GM19025 (cell line): ENCODE results near the gene YEATS2.

Experiments
- ATAC-seq: cut with Tn5 transposase; IDR thresholded peaks from one replicate; pipeline ENCODE4 v1.9.1; 2021; ENCODE audit warnings: mild to moderate bottlenecking, low read depth, moderate library complexity; ENCODE audit not compliant: unreplicated experiment

Gene YEATS2

GRCh38 chr3:183809270-183809669, 111.7 kb downstream of the YEATS2 start:
- no peak for ATAC-seq

- ATAC-seq, result no peak
These were observed 113.3 kb downstream of the YEATS2 start for GRCh38 chr3:183810643-183811594.

GRCh38 chr3:183811638-183812037, 114.0 kb downstream of the YEATS2 start:
- no peak for ATAC-seq

DNA sequence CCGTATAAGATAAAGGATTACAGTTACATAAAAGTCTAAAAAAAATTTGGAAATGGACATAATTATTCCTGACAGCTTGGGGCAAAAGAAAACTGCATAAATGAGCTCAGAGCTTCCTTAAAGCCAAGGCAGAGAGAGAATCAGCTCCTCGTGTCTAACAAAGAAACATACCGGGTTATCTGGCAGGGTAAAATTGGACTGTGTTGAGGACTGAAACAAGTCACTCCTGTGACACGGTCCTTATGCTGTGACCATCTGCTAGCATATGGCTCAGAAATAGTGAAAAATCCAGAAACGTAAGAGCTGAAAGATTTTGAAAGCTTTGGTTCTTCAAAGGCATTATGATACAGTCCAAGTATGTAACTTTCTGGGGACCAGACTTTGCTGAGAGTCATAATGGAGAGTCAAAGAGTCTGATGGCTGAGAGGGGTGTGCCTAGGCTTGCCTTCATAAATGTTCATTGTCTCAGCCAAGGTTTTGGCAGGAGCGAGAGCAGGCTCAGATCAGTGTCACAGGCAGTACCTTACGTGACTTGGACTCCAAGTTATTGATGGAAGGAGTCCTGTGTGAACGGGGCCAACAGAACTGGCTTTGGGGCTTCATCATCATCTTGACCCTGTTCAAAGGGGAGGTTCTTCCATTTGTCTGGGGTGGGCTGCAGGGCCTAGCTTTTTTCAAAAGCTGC, 115.3 kb downstream of the YEATS2 start:
- ATAC-seq, result no peak

- ATAC-seq, result no peak
These were observed 116.6 kb downstream of the YEATS2 start for GRCh38 chr3:183814240-183814639.

GRCh38 chr3:183815563-183815940, 118.0 kb downstream of the YEATS2 start:
- ATAC-seq, result no peak

DNA sequence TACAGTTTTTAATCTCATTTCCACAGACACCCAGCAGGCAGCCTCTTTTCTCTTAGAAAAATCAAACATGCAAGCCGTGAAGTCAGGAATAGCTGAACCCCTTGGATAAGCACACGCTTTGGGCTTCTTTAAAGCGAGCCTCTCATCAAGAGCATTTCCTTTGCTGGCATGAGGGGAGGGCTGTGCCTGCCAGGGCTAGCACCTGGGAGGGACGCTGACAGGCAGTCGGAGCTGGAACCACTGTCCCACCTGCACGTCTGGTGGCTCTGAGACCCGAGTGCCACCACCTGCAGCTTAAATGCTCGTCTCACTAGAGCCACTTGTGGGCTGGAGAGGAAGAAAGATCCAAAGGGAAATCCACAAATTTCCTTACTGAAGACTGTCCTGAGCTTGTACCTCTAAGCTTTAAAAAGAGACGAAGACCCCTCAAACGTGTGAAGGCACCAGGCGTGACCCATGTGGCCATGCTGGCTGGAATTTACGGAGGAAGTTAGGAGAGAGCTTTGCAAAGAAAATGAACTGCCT, 118.4 kb downstream of the YEATS2 start:
- no peak for ATAC-seq

DNA sequence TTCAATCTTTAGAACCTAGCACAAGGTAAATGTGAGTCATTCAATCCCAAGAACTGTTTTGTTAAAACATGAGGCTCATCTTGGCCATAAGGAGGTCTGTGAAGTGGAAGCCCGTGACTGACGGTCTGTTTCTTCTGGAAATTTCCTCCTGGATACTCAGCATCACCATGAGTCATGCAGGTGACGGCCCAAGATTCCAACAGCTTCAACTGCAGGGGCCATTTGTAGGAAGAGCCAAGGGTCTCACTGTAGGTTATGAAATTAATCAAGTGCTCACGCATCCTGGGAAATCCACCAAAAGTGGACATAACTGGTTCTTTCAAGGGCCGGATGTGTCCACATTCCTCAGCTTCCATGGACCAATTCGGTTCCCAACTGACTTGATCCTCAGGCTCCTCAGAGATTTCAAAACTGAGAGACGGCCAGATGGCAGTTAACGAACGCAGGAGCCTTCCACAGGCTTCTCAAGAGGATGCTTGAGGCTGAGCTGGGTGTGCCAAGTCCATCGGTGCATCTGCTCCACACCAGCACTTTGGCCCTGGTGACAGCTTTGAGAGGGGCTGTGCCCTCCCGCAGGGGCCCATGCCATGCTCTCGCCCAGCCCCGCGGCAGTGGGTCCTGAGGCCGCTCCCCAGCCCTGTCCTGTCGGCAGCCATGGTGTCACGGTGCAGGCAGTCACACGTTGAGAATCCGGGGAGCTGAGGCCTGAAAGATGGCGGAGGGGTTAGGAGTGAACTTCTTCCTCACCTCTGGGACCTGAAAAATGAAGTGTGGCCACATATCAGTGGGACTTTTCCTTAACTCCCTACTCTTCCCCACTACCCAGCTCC, 119.3 kb downstream of the YEATS2 start:
- no peak for ATAC-seq

- no peak for ATAC-seq
These were observed 120.0 kb downstream of the YEATS2 start for GRCh38 chr3:183817639-183818038.

DNA sequence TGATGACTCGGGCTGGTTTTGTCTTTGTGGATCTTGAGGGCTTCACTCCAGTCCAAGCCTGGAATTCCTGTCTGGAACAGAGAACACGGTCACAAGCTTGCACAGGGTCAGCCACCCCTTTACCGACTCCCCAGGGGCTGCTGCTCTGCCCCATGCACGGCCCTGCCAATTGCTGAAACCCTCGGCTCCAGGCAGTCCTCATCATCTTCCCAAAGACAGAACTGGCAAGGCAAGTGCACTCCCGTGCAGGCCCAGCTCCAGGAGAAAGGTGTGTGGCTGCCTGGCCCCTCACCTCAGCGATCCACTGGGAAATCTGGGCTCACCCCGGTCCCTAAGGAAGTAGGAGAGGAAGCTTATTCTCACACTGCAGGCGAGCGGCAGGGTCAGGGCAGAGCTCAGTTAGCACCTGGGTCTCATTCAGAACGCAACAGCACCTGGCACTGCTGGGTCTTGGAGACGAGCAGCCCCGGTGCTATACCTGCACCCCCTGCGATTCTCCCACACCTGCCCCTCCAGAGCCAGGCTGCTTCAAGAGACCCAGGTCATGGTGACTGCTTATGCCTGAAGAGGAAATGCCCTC, 120.5 kb downstream of the YEATS2 start:
- ATAC-seq, result no peak

DNA sequence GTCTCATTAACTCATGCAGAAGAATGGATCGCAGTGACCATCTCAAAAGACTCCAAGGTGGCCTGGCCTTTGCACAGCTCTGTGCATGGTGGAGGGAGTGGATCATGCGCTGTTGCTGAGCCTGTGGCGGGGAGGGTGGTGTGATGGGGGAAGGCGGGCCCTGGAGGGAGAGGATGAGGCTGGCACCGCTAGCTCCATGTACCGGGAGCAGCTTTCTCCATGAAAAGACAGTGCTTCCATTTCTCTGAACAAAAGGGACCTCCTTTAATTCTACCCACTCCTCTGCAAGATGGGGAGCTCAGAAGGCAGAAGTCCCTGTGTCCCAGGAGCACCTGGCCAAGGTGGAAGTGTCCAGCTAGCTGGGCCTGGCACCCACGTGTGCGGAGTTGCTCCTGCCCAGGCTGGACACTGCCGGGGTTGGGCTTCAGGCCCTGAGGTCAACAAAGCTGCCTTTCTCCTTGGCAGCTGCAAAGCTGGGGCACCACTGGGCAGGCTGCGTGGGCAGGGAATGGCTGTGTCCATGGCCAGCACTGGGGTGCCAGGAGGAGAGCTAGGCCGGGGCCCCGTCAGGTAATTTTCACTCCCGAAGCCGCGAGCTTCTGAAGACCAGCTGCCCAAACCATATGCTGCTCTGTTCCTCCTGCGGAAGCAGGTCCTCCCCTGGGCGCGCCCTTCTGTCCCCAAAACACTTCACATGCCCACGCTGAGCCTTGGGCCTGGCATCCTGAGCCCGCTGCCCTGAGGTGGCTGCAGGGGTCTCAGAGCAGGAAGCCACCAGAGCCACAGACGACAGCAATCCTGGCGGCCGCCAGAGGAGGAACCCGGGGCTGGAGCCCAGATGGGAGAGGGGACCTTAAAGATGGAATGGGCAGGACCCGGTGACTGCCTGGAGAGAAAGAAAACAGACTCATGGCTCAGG, 121.4 kb downstream of the YEATS2 start:
- no peak for ATAC-seq

- no peak for ATAC-seq
These were observed 122.2 kb downstream of the YEATS2 start for GRCh38 chr3:183819831-183820230.

GRCh38 chr3:183822631-183823030, 125.0 kb downstream of the YEATS2 start:
- no peak for ATAC-seq

DNA sequence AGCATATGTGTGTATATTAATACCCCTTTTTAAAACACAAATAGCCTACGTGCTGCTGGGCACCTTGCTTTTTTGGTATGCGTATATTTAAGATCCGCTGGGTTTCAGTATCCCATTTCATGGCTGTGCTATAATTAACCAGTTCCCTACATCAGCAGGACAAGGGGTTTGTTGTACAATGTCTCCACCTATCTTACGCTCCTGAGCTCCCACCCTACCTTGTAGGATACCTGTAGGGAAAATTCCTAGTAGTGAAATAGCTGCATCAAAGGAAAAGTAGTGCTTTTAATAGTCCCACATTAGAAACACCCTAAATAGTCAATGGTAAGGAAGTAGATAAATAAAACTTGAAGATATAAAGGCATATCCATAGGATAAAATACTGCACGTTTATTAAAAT, 126.4 kb downstream of the YEATS2 start:
- no peak for ATAC-seq

DNA sequence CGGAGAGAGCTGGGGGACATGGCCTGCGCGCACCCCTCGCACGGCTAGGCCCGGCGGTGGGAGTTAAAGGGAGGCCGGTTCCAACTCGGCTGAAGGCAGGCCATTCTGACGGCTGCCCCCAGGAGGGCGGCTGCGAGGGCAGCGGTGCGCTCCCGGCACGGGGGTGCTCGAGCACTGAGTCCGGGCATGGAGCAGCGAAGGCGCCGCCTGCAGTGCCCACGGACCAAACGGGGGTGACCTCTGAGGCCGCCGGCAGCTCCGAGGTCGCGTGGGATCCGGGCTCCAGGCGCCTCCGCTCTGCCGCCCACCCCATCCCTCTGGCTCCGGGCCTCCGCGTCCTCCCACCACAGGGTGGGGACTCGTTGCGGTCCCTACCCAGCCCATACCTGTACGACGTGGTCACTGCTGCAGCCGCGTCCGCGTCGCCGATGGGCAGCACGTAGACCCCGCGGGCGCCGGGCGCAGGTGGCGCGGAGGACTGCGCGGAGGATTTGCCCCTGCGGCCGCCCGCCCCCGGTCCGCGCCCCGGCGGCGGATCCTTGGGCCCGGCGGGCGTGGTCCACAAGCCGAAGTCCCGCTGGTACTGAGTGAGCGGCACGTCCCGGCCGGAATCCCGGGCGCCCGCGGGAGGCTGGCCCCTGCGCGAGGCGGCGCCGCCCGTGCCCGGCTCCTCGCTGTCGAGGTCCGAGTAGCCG, 127.3 kb downstream of the YEATS2 start:
- peak; percentile 27 for ATAC-seq

GRCh38 chr3:183825456-183826161, 128.0 kb downstream of the YEATS2 start, which contains the start of gene MAP6D1:
TSS of gene MAP6D1 (minus strand) at chr3:183825577. CDS start at chr3:183825547, 30 bp downstream.
- ATAC-seq, result peak; percentile 42

DNA sequence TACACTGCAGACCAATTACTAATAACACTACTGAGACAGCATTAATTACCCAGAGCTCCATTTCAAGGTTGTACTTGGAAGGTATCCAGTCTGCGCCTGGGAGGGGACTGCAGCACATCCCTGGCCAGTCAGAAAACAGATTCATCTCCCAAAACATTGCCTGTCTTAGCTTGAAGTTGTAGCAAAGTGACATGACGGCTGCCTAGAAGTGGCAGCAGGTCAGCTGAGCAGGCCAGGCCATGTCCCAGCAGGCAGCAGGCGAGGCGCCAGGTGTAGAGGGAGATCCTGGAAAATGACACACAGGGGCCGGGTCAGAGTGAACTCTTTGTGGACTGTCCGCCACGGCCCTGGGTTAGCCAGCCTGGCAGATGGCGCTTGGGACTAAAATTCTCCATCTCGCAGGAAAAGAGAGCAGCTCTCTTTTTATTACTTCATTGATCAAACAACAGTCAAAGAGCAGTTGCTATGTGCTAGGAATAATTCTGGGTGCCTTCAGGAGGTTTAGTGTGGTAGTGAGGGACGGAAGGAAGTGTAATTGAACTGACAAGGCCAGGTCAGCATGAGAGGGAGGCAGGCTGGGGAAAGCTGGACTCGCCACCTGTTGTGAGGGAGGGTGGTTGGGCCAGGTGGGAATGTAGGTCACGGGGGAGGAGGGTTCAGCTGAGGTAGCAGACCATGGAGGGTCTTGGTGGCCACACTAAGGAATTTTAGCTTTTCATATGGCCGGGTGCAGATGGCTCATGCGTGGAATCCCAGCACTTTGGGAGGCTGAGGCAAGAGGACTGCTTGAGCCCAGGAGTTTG, 129.1 kb downstream of the YEATS2 start:
- ATAC-seq, result no peak
